ENCODE measurements around the gene NUP35. TPM values are rescaled to one million over a fixed set of nuclear protein-coding genes. Genes with fewer than 3 reads are reported as not detected.

The NUP35 gene
- total RNA-seq, 2 donors from 2014 or later, result 5.0 to 6.6 TPM

GRCh38 chr2:183123959-183124221, 353 bp upstream of the NUP35 start:
- DNase-seq (ENCODE audit: low spot score), result no peak
- Histone ChIP-seq H3K4me3 (peak overlapping the region; percentile 82 to 94), H3K36me3 (no peaks in the 10 kb centered on the region), H3K4me1 (peaks cover 0 to 16% of the 10 kb centered on the region in 2 donors), H3K27me3 (no peaks in the 10 kb centered on the region), H3K9me3 (no peaks in the 10 kb centered on the region), H3K27ac (peak overlapping the region; percentile 86 to 89)
- TF ChIP-seq, protein P1, sequence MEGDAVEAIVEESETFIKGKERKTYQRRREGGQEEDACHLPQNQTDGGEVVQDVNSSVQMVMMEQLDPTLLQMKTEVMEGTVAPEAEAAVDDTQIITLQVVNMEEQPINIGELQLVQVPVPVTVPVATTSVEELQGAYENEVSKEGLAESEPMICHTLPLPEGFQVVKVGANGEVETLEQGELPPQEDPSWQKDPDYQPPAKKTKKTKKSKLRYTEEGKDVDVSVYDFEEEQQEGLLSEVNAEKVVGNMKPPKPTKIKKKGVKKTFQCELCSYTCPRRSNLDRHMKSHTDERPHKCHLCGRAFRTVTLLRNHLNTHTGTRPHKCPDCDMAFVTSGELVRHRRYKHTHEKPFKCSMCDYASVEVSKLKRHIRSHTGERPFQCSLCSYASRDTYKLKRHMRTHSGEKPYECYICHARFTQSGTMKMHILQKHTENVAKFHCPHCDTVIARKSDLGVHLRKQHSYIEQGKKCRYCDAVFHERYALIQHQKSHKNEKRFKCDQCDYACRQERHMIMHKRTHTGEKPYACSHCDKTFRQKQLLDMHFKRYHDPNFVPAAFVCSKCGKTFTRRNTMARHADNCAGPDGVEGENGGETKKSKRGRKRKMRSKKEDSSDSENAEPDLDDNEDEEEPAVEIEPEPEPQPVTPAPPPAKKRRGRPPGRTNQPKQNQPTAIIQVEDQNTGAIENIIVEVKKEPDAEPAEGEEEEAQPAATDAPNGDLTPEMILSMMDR (IDR thresholded peaks at IDR 0.05), result no peak

- Histone ChIP-seq H3K4me1 (peaks cover 0 to 16% of the 10 kb centered on the region in 2 donors), H3K27ac (peak overlapping the region; percentile 86 to 89), H3K36me3 (no peaks in the 10 kb centered on the region), H3K4me3 (peak overlapping the region; percentile 82 to 94), H3K27me3 (no peaks in the 10 kb centered on the region), H3K9me3 (no peaks in the 10 kb centered on the region)
- DNase-seq (ENCODE audit: low spot score), result no peak
- TF ChIP-seq, protein P1 (IDR thresholded peaks at IDR 0.05), result no peak
These were observed 663 bp downstream of the NUP35 start for GRCh38 chr2:183124957-183125255.

DNA sequence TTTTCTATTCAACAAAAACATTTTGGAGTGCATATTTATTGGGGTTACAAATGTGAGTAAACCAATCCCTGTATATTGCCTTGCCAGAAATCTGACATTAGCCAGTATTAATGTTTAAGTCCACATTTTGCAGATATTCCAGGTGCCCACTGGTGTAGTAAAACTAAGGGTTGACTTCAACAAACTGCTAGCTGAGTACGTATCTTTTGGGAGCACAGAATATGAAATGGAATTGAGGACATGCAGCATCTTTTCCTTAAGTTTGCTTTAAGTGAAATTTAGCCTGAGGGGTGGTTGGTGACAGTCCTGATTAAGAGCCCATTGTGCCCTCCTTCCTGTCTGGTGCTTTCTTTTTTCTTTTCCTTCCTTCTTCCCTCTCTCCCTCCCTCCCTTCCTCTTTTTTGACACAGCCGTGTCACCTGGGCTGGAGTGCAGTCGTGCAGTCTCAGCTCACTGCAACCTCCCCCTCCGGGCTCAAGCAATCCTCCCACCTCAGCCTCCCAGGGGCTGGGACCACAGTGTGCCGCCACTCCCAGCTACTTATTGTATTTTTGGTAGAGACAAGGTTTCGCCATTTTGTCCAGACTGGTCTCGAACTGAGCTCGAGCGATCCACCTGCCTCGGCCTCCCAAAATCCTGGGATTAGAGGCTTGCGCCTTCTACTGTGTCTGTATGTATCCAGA, 1.6 kb downstream of the NUP35 start:
- no peak for DNase-seq (ENCODE audit: low spot score)
- no peaks in the 10 kb centered on the region for H3K9me3 ChIP-seq
- no peak overlapping the region for H3K27ac ChIP-seq
- H3K27me3 ChIP-seq, result no peaks in the 10 kb centered on the region
- H3K4me1 ChIP-seq, result peaks cover 0 to 16% of the 10 kb centered on the region in 2 donors
- TF ChIP-seq, protein P1 (IDR thresholded peaks at IDR 0.05), result no peak
- no peak overlapping the region for H3K4me3 ChIP-seq
- H3K36me3 ChIP-seq, result peaks cover 4% of the 10 kb centered on the region

- TF ChIP-seq, protein P1 (IDR thresholded peaks at IDR 0.05), result no peak
- Histone ChIP-seq H3K4me3 (no peak overlapping the region), H3K9me3 (no peaks in the 10 kb centered on the region), H3K4me1 (peaks cover 0 to 16% of the 10 kb centered on the region in 2 donors), H3K27ac (no peak overlapping the region), H3K36me3 (peaks cover 7% of the 10 kb centered on the region), H3K27me3 (no peaks in the 10 kb centered on the region)
- DNase-seq (ENCODE audit: low spot score), result no peak
These were observed 2.4 kb downstream of the NUP35 start for GRCh38 chr2:183126635-183127034.

DNA sequence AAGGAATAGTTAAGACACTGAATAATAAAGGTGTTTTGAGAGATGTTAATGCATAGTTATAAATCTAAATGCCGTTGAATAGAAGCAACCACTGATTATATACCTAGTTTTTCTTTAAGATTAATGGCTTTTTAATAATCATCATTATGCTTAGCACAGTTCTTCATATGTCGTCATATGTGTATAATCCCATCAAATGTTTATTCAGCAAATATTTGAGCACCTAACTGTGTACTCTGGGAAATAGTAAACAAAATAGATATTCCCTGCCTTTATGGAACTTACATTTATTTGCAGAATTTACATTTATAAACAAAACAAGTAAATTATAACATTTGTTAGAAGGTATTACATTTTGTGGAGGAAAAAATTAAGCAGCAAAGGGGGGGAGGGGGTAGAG, 9.8 kb downstream of the NUP35 start:
- Histone ChIP-seq H3K27ac (no peak overlapping the region), H3K4me1 (no peaks in the 10 kb centered on the region), H3K27me3 (no peaks in the 10 kb centered on the region), H3K9me3 (no peaks in the 10 kb centered on the region), H3K36me3 (peaks cover 16% of the 10 kb centered on the region), H3K4me3 (no peak overlapping the region)
- TF ChIP-seq, protein P1 (IDR thresholded peaks at IDR 0.05), result no peak
- DNase-seq (ENCODE audit: low spot score), result no peak

- TF ChIP-seq, protein P1 (IDR thresholded peaks at IDR 0.05), result no peak
- H3K4me3 ChIP-seq, result no peak overlapping the region
- H3K27me3 ChIP-seq, result no peaks in the 10 kb centered on the region
- DNase-seq (ENCODE audit: low spot score), result no peak
- no peaks in the 10 kb centered on the region for H3K36me3 ChIP-seq
- no peaks in the 10 kb centered on the region for H3K4me1 ChIP-seq
- H3K27ac ChIP-seq, result no peak overlapping the region
- H3K9me3 ChIP-seq, result peaks cover 0 to 3% of the 10 kb centered on the region in 2 donors
These were observed 24.7 kb downstream of the NUP35 start for GRCh38 chr2:183148955-183149354.

Data from right atrium auricular region (tissue), 2 donors.